GM12873 (cell line): ENCODE measurements around the gene NFE2L2.

Experiments used
- TF ChIP-seq, protein P1 (sequence below): IDR thresholded peaks from 2 replicates; pipeline ENCODE4 v1.5.1; 2012; ENCODE audit warnings: low read depth, mild to moderate bottlenecking, moderate library complexity, low read length, control low read depth; ENCODE audit not compliant: insufficient read depth; ENCODE audit errors: missing control alignments

NFE2L2 gene

DNA sequence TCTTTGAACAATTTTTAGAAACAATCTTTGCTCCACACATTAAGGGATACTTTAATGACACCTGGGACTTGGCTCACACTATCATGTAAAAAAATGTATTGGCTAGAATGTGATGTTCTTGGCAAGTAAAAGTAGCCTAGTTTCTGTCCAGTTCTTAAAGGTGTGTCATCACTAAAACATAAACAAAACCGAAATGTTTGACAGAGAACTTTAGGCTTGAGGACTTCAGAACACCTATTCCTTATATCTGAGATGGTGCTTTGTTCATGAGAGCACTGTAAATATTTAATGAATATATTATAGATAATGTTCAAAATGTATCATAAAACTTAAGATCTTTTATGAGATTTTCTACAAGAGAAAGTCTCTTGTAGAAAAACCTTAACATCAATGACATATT, 71.7 kb downstream of the NFE2L2 start:
- TF ChIP-seq, protein P1, sequence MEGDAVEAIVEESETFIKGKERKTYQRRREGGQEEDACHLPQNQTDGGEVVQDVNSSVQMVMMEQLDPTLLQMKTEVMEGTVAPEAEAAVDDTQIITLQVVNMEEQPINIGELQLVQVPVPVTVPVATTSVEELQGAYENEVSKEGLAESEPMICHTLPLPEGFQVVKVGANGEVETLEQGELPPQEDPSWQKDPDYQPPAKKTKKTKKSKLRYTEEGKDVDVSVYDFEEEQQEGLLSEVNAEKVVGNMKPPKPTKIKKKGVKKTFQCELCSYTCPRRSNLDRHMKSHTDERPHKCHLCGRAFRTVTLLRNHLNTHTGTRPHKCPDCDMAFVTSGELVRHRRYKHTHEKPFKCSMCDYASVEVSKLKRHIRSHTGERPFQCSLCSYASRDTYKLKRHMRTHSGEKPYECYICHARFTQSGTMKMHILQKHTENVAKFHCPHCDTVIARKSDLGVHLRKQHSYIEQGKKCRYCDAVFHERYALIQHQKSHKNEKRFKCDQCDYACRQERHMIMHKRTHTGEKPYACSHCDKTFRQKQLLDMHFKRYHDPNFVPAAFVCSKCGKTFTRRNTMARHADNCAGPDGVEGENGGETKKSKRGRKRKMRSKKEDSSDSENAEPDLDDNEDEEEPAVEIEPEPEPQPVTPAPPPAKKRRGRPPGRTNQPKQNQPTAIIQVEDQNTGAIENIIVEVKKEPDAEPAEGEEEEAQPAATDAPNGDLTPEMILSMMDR, result no peak

DNA sequence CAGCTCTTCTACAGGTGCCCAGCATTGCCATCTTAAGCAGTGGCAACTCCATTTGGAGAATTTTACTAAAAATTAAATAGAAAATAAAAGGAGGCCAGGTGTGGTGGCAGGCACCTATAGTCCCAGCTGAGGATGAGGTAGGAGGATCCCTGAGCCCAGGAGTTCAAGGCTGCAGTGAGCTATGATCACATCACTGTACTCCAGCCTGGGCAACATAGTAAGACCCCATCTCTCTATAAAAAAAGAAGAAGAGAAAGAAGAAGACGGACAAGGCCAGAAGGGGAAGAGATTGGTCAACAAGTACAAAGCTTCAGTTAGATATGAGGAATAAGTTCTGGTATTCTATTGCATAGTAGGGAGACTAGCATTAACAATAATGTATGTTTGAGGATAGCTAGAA, 73.6 kb downstream of the NFE2L2 start:
- TF ChIP-seq, protein P1, result no peak

DNA sequence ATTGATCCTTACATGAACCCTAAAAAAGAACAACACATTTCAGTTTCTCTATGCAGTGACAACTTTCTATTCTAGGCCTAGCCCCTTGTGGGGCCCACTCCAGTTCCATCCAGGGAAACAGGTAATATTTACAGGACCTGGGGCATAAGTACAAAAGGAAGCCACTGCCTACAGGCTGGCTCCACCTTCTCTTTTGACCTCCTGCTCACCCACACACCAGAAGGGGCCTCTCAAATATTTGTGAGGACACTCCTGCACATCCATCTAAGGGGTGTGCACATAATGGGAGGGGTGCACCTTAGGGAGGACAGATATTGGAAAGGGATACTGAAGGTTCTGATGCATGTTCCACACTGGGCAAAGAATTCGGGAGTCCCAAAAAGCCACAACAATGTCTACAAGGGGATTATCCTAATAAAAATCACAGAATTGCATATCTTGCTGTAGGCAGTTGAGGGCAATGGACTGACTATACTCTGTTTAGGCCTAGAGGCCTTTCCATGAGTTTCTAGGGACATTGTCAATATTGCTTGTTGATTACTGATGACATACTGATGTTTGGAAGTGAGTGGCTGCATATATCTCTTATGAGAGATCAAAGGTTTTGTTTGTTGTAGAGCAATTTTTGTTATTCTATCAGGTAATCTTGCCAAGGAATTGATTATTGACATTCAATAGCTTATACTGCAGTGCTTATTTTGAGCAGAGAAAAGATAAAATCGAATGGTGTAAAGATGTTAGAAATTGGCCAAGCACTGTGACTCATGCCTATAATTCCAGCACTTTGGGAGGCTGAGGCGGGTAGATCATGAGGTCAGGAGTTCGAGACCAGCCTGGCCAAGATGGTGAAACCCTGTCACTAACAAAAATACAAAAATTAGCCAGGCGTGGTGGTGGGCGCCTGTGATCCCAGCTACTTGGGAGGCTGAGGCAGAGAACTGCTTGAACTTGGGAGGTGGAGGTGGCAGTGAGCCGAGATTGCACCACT, 75.8 kb downstream of the NFE2L2 start:
- TF ChIP-seq, protein P1, result no peak

DNA sequence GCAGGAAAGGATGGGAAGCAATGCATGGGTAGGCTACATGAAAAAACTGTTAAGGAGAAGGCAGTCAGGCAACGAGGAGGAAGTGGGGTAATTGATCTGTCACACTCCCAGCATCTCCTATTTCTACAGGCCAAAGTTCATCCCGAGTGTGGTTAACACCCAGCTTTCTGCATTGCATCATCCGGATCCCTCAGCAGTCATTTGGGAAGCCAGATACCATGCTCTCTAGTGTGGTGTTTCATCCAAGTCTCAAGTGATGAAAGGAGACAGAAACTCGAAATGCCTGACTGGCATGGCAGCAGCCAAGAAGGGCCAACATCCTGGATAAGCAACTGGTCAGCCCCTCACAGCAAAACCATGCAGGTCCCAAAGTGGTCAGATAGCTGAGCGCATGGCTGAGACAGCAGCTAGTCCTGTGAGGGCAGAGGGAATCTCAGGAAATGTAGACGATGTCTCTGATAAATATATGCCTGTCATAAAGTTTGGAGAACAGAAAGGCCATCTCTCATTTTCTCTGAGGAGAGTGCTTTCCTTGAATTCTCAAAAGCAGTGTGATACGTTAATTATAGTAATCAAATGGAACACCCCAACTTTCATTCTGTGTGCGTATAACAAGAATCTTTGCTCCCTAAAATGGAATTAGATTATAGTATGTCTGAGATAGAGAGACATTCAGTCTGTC, 76.8 kb downstream of the NFE2L2 start:
- TF ChIP-seq, protein P1, result no peak

DNA sequence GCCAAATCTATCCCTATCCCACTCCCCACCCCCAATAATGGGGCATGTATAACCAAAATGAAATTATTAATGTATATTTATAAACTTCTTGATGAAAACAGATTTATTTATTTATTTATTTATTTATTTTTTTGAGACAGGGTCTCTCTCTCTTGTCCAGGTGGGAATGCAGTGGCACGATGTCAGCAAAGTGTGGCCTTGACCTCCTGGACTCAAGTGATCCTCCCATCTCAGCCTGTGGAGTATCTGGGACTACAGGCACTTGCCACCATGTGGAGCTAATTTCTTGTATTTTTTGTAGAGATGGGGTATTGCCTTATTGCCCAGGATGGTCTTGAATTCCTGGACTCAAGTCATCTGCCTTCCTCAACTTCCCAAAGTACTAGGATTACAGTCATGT, 79.9 kb downstream of the NFE2L2 start:
- TF ChIP-seq, protein P1, result no peak

DNA sequence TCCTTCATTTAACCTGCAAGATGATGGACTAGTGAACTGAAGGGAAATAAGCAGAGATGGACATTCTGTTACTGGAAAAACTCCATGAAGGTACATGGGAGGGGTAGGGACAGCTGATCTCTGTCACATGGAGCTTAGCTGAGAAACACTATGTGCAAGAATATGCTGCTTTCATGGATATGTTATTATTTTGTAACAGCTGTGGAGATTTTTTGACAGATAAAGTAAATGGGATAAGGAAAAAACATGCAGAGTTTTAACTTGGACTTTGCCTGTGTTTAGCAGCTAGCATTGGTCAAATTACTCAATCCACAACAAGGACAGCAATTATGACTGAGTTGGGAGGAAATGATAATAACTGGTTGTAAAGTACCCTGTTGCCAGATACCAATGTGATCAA, 80.7 kb downstream of the NFE2L2 start:
- TF ChIP-seq, protein P1, result no peak
